Limb (tissue), 2 donors: ENCODE data around the gene JMJD8.

Source experiments
- DNase-seq, 2 donors: peaks; one replicate each; pipeline ENCODE4 v3.0.0-alpha.2; 2016; ENCODE audit errors: extremely low spot score in 2 of 2

JMJD8 gene

GRCh38 chr16:642189-643049 is 41.7 kb downstream of the JMJD8 start:
- DNase-seq: no peak

- DNase-seq: peak; percentile 18 to 74
Observed at GRCh38 chr16:641326-642188, 42.6 kb downstream of the JMJD8 start, which contains the start of gene MCRIP2. TSS of gene MCRIP2 (plus strand) at chr16:641828. CDS start at chr16:641992, 164 bp downstream.

DNA sequence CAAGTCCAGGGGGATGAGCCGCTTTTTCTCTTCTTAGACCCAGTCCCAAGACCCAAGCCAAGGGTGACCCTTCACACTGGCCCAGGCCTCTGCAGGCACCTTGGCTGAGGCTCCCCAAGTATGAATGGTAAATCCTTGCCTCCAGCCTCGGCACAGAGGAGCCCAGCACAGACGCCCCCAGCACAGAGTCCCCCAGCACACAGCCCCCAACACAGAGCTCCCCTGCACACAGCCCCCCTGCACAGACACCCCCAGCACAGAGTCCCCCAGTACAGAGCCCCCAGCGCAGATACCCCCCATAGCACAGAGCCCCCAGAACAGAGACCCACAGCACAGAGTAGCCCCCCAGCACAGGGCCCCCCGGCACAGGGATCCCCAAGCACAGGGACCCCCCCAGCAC is 43.5 kb downstream of the JMJD8 start:
- no peak for DNase-seq

DNA sequence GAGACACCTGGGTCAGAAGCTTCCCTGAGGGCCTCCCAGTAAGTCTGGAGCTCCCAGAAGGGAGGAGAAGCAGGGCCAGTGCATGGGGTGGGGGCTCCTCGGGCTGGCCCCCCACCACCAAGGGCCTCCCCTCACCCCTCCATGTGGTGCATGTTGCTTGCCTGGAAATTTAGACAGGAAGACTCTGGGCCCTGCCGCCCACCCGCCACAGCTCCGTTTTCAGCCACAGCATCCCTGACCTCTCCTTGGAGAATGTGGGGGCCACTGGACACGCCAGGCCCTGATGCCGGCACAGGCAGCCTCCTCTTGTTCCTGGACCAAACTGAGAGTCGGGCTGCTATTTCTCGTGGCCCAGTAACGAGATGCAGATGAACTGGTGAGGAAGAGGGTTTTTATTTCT is 45.3 kb downstream of the JMJD8 start:
- no peak for DNase-seq

DNA sequence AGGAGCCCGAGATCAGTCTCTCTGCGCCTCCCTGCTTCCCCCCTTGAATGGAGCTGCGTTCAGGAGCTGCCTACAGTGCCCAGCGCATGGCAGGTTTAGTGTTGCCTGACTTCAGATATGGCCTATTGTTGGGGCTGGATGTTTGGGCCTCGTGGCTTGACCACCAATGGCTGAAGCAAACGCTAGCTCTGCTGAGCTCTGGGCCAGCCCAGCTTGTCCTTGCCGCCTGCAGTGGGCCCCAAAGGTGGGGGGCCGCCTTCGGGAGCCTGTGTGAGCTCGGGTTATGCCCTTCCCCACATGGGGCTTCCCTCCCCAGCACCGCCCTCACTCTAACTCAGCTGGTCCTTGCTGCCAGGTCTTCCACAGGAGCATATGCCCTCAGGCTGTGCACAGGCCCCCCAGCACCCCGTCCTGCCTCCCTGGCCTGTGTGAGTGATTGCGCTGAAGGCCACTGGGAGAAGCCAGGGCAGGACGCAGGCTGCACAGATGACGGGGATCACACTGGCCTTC is 46.0 kb downstream of the JMJD8 start:
- DNase-seq: no peak

GRCh38 chr16:637081-638018 is 46.8 kb downstream of the JMJD8 start:
- peak; percentile 89 to 97 for DNase-seq

DNA sequence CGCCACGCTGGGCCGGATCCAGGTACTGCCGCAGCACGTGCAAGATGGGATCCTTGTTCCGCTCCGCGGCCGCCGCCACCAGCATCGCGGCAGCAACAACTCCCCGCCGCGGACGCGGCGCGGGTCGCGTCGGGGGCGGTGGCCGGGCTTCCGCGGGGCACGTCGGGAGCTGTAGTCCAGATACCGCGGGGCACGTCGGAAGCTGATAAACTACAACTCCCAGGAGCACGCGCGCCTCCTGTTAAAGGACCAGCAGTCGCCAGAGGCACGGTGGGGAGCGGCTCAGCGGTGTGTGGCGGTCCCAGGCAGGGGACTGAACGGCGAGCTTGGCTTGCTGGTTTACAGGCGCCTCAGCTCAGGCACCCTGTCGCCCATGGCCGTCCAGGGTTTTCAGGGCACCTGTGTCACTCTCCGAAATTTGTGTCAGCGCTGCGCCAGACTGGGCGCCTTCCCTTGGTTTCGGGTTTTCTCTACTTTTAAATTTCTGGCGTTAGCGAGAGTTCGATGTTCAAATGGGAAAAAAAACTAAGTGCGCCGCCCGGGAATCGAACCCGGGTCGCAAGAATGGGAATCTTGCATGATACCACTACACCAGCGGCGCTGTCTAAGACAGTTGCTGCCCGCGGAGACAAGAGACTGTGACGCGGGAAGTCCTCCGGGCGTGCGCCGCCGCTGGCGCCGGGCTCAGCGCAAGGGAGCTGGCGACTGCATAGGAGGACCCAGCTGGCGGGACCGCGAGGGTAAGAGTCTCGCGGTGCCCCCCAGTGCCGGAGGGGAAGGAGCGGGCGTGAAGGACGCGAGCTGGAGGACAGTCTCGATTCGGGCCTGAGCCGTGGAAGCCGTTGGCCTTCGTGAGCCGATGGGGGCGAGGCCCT is 47.7 kb downstream of the JMJD8 start, which contains the start of gene METTL26:
Gene METTL26, minus strand, starts transcription at position 100 of the 875 bp plus-strand sequence. Its CDS starts 15 bp downstream, at position 85.
- DNase-seq: peak; percentile 94 to 97

DNA sequence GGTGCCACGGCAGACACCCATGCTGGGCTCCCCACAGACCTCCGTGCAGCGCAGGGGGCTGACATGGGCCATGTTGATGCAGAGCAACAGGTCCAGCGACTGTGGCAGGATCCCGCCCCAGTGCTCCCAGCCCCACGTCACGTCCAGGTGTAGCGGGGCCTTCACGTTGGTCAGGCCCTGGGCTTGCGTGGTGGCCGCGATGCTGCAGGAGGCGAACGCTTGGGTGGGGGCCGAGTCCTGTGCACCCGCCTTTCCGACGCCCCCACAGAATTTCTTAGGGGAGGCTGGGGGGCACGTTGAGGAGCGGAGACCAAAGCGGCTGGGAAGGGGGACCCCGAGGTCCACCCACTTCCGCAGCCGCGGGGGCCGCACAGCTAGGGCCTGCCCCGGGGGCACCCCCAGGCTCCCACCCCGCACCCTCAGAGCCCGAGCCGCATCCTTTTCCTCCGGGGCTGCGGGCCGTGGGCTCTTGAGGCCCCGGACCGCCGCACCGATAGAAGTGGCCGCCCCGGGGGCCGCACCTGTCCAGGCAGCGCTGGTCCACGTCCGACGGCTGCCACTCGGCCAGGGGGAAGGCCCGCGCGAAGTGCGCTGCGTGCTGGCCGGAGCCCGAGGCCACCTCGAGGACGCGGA is 48.4 kb downstream of the JMJD8 start:
- no peak for DNase-seq

DNA sequence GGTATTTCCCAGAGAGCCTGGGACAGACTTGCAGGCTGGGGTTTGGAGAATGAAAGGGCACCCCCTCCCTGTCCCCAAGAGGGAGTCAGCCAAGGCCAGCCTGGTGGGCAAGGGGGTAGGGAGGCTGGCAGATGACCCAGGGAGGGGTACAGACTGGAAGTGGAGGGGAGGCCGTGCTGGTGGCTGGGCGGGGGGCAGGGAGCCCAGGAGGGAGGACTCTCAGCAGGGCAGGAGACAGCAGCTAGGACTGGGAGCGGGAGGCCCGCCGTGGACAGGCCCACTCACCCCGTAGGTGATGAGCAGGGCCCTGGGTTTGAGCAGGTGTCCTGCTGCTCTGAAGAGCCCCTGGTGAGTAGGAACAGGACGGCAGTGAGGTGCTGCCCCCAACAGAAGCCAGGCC is 49.1 kb downstream of the JMJD8 start:
- DNase-seq: no peak

GRCh38 chr16:634051-634670 is 50.0 kb downstream of the JMJD8 start:
- no peak for DNase-seq

DNA sequence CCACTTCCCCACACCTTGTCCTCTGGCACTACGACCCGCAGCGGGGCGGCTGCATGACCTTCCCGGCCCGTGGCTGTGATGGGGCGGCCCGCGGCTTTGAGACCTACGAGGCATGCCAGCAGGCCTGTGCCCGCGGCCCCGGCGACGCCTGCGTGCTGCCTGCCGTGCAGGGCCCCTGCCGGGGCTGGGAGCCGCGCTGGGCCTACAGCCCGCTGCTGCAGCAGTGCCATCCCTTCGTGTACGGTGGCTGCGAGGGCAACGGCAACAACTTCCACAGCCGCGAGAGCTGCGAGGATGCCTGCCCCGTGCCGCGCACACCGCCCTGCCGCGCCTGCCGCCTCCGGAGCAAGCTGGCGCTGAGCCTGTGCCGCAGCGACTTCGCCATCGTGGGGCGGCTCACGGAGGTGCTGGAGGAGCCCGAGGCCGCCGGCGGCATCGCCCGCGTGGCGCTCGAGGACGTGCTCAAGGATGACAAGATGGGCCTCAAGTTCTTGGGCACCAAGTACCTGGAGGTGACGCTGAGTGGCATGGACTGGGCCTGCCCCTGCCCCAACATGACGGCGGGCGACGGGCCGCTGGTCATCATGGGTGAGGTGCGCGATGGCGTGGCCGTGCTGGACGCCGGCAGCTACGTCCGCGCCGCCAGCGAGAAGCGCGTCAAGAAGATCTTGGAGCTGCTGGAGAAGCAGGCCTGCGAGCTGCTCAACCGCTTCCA is 50.6 kb downstream of the JMJD8 start:
- DNase-seq: no peak

- DNase-seq: no peak
Observed at GRCh38 chr16:632486-633335, 51.4 kb downstream of the JMJD8 start.

DNA sequence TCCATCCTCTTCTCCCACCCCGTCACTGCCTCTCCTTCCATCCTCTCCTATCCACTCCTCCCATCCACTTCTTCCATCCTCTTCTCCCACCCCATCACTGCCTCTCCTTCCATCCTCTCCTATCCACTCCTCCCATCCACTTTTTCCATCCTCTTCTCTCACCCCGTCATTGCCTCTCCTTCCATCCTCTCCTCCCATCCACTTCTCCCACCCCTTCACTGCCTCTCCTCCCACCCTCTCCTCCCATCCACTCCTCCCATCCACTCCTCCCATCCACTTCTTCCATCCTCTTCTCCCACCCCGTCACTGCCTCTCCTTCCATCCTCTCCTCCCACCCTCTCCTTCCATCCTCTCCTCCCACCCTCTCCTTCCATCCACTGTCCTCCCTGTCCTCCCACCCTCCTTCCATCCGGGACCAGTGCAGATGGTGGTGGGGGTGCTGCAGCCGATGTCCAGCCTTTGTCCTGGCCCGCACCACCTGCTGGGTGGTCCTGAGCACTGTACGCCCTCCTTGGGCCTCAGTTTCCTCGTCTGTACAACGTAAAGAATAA is 52.3 kb downstream of the JMJD8 start:
- no peak for DNase-seq
